Measurements from ENCODE around the gene EXOC6B.

The EXOC6B gene

GRCh38 chr2:72825257-72826155 is at the start of gene EXOC6B:
Gene EXOC6B (minus strand): TSS chr2:72826033.
- Mint-ChIP-seq H3K27ac (peak within 1 kb of the TSS; percentile 81), H3K4me3 (peak within 1 kb of the TSS; percentile 97), H3K9me3 (no peaks in the 10 kb centered on the region), H3K27me3 (no peaks in the 10 kb centered on the region), H3K36me3 (ENCODE audit: low read depth) (peaks cover 9% of the 10 kb centered on the region), H3K4me1 (ENCODE audit: low read depth) (peaks cover 45% of the 10 kb centered on the region)

GRCh38 chr2:72871880-72872279 is 46.0 kb upstream of the EXOC6B start:
- Mint-ChIP-seq H3K4me1 (ENCODE audit: low read depth) (no peaks in the 10 kb centered on the region), H3K4me3 (no peak overlapping the region), H3K36me3 (ENCODE audit: low read depth) (no peaks in the 10 kb centered on the region), H3K9me3 (no peaks in the 10 kb centered on the region), H3K27me3 (peaks cover 55% of the 10 kb centered on the region), H3K27ac (no peak overlapping the region)

GRCh38 chr2:72871060-72871459 is 45.2 kb upstream of the EXOC6B start:
- Mint-ChIP-seq H3K36me3 (ENCODE audit: low read depth) (no peaks in the 10 kb centered on the region), H3K4me1 (ENCODE audit: low read depth) (no peaks in the 10 kb centered on the region), H3K9me3 (no peaks in the 10 kb centered on the region), H3K27ac (no peak overlapping the region), H3K4me3 (no peak overlapping the region), H3K27me3 (peaks cover 60% of the 10 kb centered on the region)

- H3K4me3 Mint-ChIP-seq = no peak overlapping the region
- peaks cover 9% of the 10 kb centered on the region for H3K4me1 Mint-ChIP-seq (ENCODE audit: low read depth)
- H3K27me3 Mint-ChIP-seq = peaks cover 63% of the 10 kb centered on the region
- no peaks in the 10 kb centered on the region for H3K36me3 Mint-ChIP-seq (ENCODE audit: low read depth)
- H3K9me3 Mint-ChIP-seq = no peaks in the 10 kb centered on the region
- H3K27ac Mint-ChIP-seq = no peak overlapping the region
Observed at GRCh38 chr2:72864500-72864899, 38.7 kb upstream of the EXOC6B start.

- Mint-ChIP-seq H3K27ac (no peak overlapping the region), H3K4me3 (no peak overlapping the region), H3K4me1 (ENCODE audit: low read depth) (peaks cover 9% of the 10 kb centered on the region), H3K9me3 (no peaks in the 10 kb centered on the region), H3K36me3 (ENCODE audit: low read depth) (no peaks in the 10 kb centered on the region), H3K27me3 (peaks cover 62% of the 10 kb centered on the region)
Observed at GRCh38 chr2:72863046-72863445, 37.2 kb upstream of the EXOC6B start.

- Mint-ChIP-seq H3K27ac (no peak overlapping the region), H3K27me3 (peaks cover 63% of the 10 kb centered on the region), H3K9me3 (no peaks in the 10 kb centered on the region), H3K4me3 (peak overlapping the region; percentile 62), H3K36me3 (ENCODE audit: low read depth) (no peaks in the 10 kb centered on the region), H3K4me1 (ENCODE audit: low read depth) (peaks cover 9% of the 10 kb centered on the region)
Observed at GRCh38 chr2:72862239-72862988, 36.6 kb upstream of the EXOC6B start.

- Mint-ChIP-seq H3K36me3 (ENCODE audit: low read depth) (no peaks in the 10 kb centered on the region), H3K4me1 (ENCODE audit: low read depth) (peaks cover 9% of the 10 kb centered on the region), H3K4me3 (no peak overlapping the region), H3K27ac (no peak overlapping the region), H3K27me3 (peaks cover 72% of the 10 kb centered on the region), H3K9me3 (no peaks in the 10 kb centered on the region)
Observed at GRCh38 chr2:72859831-72860262, 34.0 kb upstream of the EXOC6B start.

GRCh38 chr2:72851333-72851732 is 25.5 kb upstream of the EXOC6B start:
- Mint-ChIP-seq H3K27ac (no peak overlapping the region), H3K4me1 (ENCODE audit: low read depth) (no peaks in the 10 kb centered on the region), H3K27me3 (peaks cover 25% of the 10 kb centered on the region)

GRCh38 chr2:72849138-72849462 is 23.3 kb upstream of the EXOC6B start:
- H3K9me3 Mint-ChIP-seq = no peaks in the 10 kb centered on the region
- no peaks in the 10 kb centered on the region for H3K4me1 Mint-ChIP-seq (ENCODE audit: low read depth)
- H3K4me3 Mint-ChIP-seq = no peak overlapping the region
- no peaks in the 10 kb centered on the region for H3K36me3 Mint-ChIP-seq (ENCODE audit: low read depth)
- H3K27me3 Mint-ChIP-seq = peaks cover 7% of the 10 kb centered on the region
- H3K27ac Mint-ChIP-seq = no peak overlapping the region

More at GRCh38 chr2:72851333-72851732, 25.5 kb upstream of the EXOC6B start:
- Mint-ChIP-seq H3K4me3 (no peak overlapping the region), H3K9me3 (no peaks in the 10 kb centered on the region), H3K36me3 (ENCODE audit: low read depth) (no peaks in the 10 kb centered on the region)

GRCh38 chr2:72848436-72849137 is 22.8 kb upstream of the EXOC6B start:
- Mint-ChIP-seq H3K4me3 (no peak overlapping the region), H3K4me1 (ENCODE audit: low read depth) (no peaks in the 10 kb centered on the region), H3K9me3 (no peaks in the 10 kb centered on the region), H3K36me3 (ENCODE audit: low read depth) (no peaks in the 10 kb centered on the region), H3K27me3 (peaks cover 6% of the 10 kb centered on the region), H3K27ac (no peak overlapping the region)

GRCh38 chr2:72847534-72848315 is 21.9 kb upstream of the EXOC6B start:
- Mint-ChIP-seq H3K27ac (no peak overlapping the region), H3K4me3 (no peak overlapping the region), H3K27me3 (peaks cover 5% of the 10 kb centered on the region), H3K36me3 (ENCODE audit: low read depth) (no peaks in the 10 kb centered on the region), H3K4me1 (ENCODE audit: low read depth) (no peaks in the 10 kb centered on the region), H3K9me3 (no peaks in the 10 kb centered on the region)

- Mint-ChIP-seq H3K9me3 (no peaks in the 10 kb centered on the region), H3K4me3 (no peak overlapping the region), H3K36me3 (ENCODE audit: low read depth) (no peaks in the 10 kb centered on the region), H3K27me3 (peaks cover 4% of the 10 kb centered on the region), H3K27ac (no peak overlapping the region), H3K4me1 (ENCODE audit: low read depth) (no peaks in the 10 kb centered on the region)
Observed at GRCh38 chr2:72846171-72847095, 20.6 kb upstream of the EXOC6B start.

- Mint-ChIP-seq H3K36me3 (ENCODE audit: low read depth) (no peaks in the 10 kb centered on the region), H3K9me3 (no peaks in the 10 kb centered on the region), H3K4me3 (no peak overlapping the region), H3K4me1 (ENCODE audit: low read depth) (no peaks in the 10 kb centered on the region), H3K27me3 (peaks cover 14% of the 10 kb centered on the region), H3K27ac (no peak overlapping the region)
Observed at GRCh38 chr2:72843301-72843700, 17.5 kb upstream of the EXOC6B start.
